Neural cell (in vitro differentiated cells): ENCODE data around the gene NHERF1.

Experiments used
- CTCF ChIP-seq: fragments of 450-650 bp; IDR thresholded peaks from 2 replicates; pipeline ENCODE4 v1.5.1; 2014; ENCODE audit warnings: antibody characterized with exemption, mild to moderate bottlenecking, moderate library complexity; ENCODE audit not compliant: poor library complexity, severe bottlenecking
- EP300 ChIP-seq: fragments of 450-650 bp; conservative IDR thresholded peaks from 2 replicates; pipeline ENCODE4 v1.6.1; 2014; ENCODE audit warnings: antibody characterized with exemption, mild to moderate bottlenecking, moderate library complexity; ENCODE audit not compliant: poor library complexity, severe bottlenecking
- EZH2 ChIP-seq: fragments of 200-600, 300-800 bp; shearing (Covaris generic), sonication (generic); IDR thresholded peaks from 2 replicates; pipeline ENCODE4 v1.6.1; 2014; ENCODE audit warnings: antibody characterized with exemption, low read length, borderline replicate concordance, mild to moderate bottlenecking; ENCODE audit not compliant: insufficient read depth, poor library complexity, severe bottlenecking
- MXI1 ChIP-seq: fragments of 450-650 bp; conservative IDR thresholded peaks from 2 replicates; pipeline ENCODE4 v1.6.1; 2014; ENCODE audit warnings: antibody characterized with exemption, mild to moderate bottlenecking; ENCODE audit not compliant: poor library complexity, severe bottlenecking
- POLR2AphosphoS5 ChIP-seq: IDR thresholded peaks from 2 replicates; pipeline ENCODE4 v1.6.1; 2012
- SMC3 ChIP-seq: fragments of 450-650 bp; conservative IDR thresholded peaks from 2 replicates; pipeline ENCODE4 v1.6.1; 2014; ENCODE audit warnings: antibody characterized with exemption, mild to moderate bottlenecking, moderate library complexity; ENCODE audit not compliant: poor library complexity
- TAF1 ChIP-seq: IDR thresholded peaks from 2 replicates; pipeline ENCODE4 v1.6.1; 2012; ENCODE audit warnings: low read depth

GRCh38 chr17:74755533-74755932, 7.1 kb downstream of the NHERF1 start:
- TF ChIP-seq EP300 (no peak), CTCF (no peak), SMC3 (no peak), EZH2 (no peak), POLR2AphosphoS5 (no peak), TAF1 (no peak), MXI1 (no peak)
